SU-DHL-6 (cell line): ENCODE results near the gene PGRMC1.

Experiments
- EZH2phosphoT487 ChIP-seq: fragments of 200-600 bp; sonication (generic), shearing (Covaris generic); conservative IDR thresholded peaks from 2 replicates; pipeline ENCODE4 v1.6.1; 2018; ENCODE audit warnings: mild to moderate bottlenecking, antibody characterized with exemption, low read length, moderate library complexity, mixed read lengths
- TF ChIP-seq, protein P1 (sequence below): fragments of 200-600 bp; sonication (generic); IDR thresholded peaks from one replicate; pipeline ENCODE4 v1.5.1; 2017; ENCODE audit warnings: antibody characterized with exemption, mild to moderate bottlenecking, low read length, moderate library complexity; ENCODE audit not compliant: insufficient read depth, poor library complexity, severe bottlenecking

DNA sequence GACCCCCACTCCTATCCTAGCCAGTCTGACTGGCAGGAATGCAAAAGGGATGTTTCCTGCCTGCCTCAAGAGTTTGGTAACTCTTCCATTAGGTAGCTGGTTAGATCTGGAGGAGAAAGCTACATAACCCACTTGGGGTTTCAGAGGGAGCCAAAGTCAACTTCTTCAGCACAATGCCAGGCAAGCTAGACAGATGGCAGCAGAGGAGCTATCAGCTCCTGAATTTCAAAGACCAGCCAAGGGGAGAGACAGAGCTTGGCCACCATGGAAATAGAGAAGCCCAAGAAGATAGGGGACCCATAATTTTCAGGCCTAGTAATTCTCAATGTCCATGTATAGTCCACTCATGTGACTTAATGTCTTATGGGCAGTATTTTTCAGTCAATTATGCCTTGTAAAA is 56.4 kb downstream of the PGRMC1 start:
- TF ChIP-seq, protein P1, sequence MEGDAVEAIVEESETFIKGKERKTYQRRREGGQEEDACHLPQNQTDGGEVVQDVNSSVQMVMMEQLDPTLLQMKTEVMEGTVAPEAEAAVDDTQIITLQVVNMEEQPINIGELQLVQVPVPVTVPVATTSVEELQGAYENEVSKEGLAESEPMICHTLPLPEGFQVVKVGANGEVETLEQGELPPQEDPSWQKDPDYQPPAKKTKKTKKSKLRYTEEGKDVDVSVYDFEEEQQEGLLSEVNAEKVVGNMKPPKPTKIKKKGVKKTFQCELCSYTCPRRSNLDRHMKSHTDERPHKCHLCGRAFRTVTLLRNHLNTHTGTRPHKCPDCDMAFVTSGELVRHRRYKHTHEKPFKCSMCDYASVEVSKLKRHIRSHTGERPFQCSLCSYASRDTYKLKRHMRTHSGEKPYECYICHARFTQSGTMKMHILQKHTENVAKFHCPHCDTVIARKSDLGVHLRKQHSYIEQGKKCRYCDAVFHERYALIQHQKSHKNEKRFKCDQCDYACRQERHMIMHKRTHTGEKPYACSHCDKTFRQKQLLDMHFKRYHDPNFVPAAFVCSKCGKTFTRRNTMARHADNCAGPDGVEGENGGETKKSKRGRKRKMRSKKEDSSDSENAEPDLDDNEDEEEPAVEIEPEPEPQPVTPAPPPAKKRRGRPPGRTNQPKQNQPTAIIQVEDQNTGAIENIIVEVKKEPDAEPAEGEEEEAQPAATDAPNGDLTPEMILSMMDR: no peak
- no peak for TF ChIP-seq EZH2phosphoT487
